H1 (cell line): ENCODE measurements around the gene NDUFAF8. TPM values are rescaled to one million over a fixed set of nuclear protein-coding genes. Genes with fewer than 3 reads are reported as not detected.
A peak's percentile ranks its signal among the peaks of the same experiment; 100 is the strongest.

Experiments used
- CTCF ChIA-PET: fragments of 300-600 bp; sonication (Branson Sonifier 250); formaldehyde crosslinking; loops from one replicate; lab custom pipeline; 2021; ENCODE audit not compliant: partially characterized antibody; lab: Charles Lee
- POLR2A ChIA-PET: fragments of 300-600 bp; sonication (Branson Sonifier 250); formaldehyde crosslinking; loops from one replicate; lab custom pipeline; 2021; ENCODE audit warnings: inconsistent platforms; ENCODE audit not compliant: partially characterized antibody; lab: Charles Lee
- DNase-seq, 2 experiments: peaks; one replicate each; pipeline versions ENCODE4 v3.0.0 to v3.0.0-alpha.2; 2010 to 2022; ENCODE audit warnings: low spot score in 2 of 2, low read depth in 1 of 2, mixed read lengths in 1 of 2
- FAIRE-seq: peaks from 2 replicates; lab custom pipeline; 2011; peaks lifted over from hg19 to GRCh38; lab: Jason Lieb, UNC
- H2AFZ ChIP-seq: 2 replicates; pipeline ENCODE4 v1.8.1; 2012; ENCODE audit warnings: low read length, inconsistent platforms
- H2AK5ac ChIP-seq: 2 replicates; pipeline ENCODE4 v1.6.1; 2013; ENCODE audit warnings: low read depth, low read length
- H2BK120ac ChIP-seq: replicated peaks from 2 replicates; pipeline ENCODE3; 2013; ENCODE audit warnings: low read depth, low read length, inconsistent platforms
- H2BK12ac ChIP-seq: 2 replicates; pipeline ENCODE4 v1.6.1; 2013; ENCODE audit warnings: low read depth, low read length
- H2BK15ac ChIP-seq: 2 replicates; pipeline ENCODE4 v1.6.1; 2013; ENCODE audit warnings: low read length
- H2BK20ac ChIP-seq: 2 replicates; pipeline ENCODE4 v1.6.1; 2013; ENCODE audit warnings: low read length
- H2BK5ac ChIP-seq: 2 replicates; pipeline ENCODE4 v1.6.1; 2013; ENCODE audit warnings: low read depth, low read length
- H3K14ac ChIP-seq: 2 replicates; pipeline ENCODE4 v1.6.1; 2013; ENCODE audit warnings: inconsistent platforms; ENCODE audit not compliant: insufficient read length
- H3K18ac ChIP-seq: 2 replicates; pipeline ENCODE4 v1.6.1; 2013; ENCODE audit warnings: low read length; ENCODE audit errors: extremely low read depth
- H3K23ac ChIP-seq: 2 replicates; pipeline ENCODE4 v1.6.1; 2013; ENCODE audit warnings: inconsistent platforms; ENCODE audit not compliant: insufficient read length
- H3K23me2 ChIP-seq: 2 replicates; pipeline ENCODE4 v1.6.1; 2013; ENCODE audit warnings: low read depth, low read length
- H3K27ac ChIP-seq: 2 replicates; pipeline ENCODE4 v1.6.1; 2011; ENCODE audit warnings: low read depth, low read length, inconsistent platforms
- H3K27me3 ChIP-seq, 4 experiments: replicated peaks in 1 of 4; 1 replicate in 1 of 4; 2 replicates in 3 of 4; pipeline versions ENCODE4 v1.6.1 to v1.8.1; 2011 to 2013; ENCODE audit warnings: low read length in 3 of 4, mild to moderate bottlenecking in 3 of 4, inconsistent platforms in 2 of 4, mixed read lengths in 2 of 4, moderate library complexity in 1 of 4; ENCODE audit not compliant: control insufficient read depth in 3 of 4, insufficient read depth in 3 of 4; ENCODE audit errors: extremely low read depth in 1 of 4
- H3K36me3 ChIP-seq, 4 experiments: 2 replicates each; pipeline versions ENCODE4 v1.6.1 to v1.8.1; 2011 to 2013; ENCODE audit warnings: mild to moderate bottlenecking in 4 of 4, low read length in 3 of 4, moderate library complexity in 2 of 4, control low read depth in 1 of 4, inconsistent platforms in 1 of 4; ENCODE audit not compliant: insufficient read depth in 4 of 4, control insufficient read depth in 2 of 4
- H3K4ac ChIP-seq: replicated peaks from 2 replicates; pipeline ENCODE3; 2013; ENCODE audit warnings: low read length, low read depth, mixed read lengths, inconsistent platforms; ENCODE audit not compliant: insufficient read length
- H3K4me1 ChIP-seq, 4 experiments: replicated peaks in 1 of 4; 1 replicate in 1 of 4; 2 replicates in 3 of 4; pipeline versions ENCODE4 v1.6.1 to v1.8.1; 2011 to 2013; ENCODE audit warnings: low read length in 3 of 4, inconsistent platforms in 2 of 4, mixed read lengths in 1 of 4; ENCODE audit not compliant: insufficient read depth in 4 of 4, control insufficient read depth in 3 of 4
- H3K4me2 ChIP-seq, 2 experiments: 2 replicates each; pipeline versions ENCODE4 v1.6.1 to v1.8.1; 2011 to 2013; ENCODE audit warnings: low read depth in 2 of 2, low read length in 2 of 2, control low read depth in 1 of 2, inconsistent platforms in 1 of 2, mild to moderate bottlenecking in 1 of 2; ENCODE audit not compliant: insufficient read depth in 1 of 2
- H3K4me3 ChIP-seq, 4 experiments: fragments of 200-600, 300-600 bp in 1 of 4; sonication (generic), shearing (Covaris generic), sonication (Bioruptor Twin) in 1 of 4; 2 replicates each; pipeline versions ENCODE4 v1.5.1 to v1.8.1; 2011 to 2016; ENCODE audit warnings: low read length in 4 of 4, low read depth in 3 of 4, control low read depth in 2 of 4, inconsistent platforms in 2 of 4, mild to moderate bottlenecking in 2 of 4, mixed read lengths in 1 of 4, moderate library complexity in 1 of 4; ENCODE audit not compliant: insufficient read depth in 2 of 4; ENCODE audit errors: extremely low read depth in 1 of 4
- H3K56ac ChIP-seq: replicated peaks from 2 replicates; pipeline ENCODE3; 2013; ENCODE audit warnings: low read depth, mild to moderate bottlenecking, mixed read lengths, low read length, inconsistent platforms; ENCODE audit not compliant: insufficient read length
- H3K79me1 ChIP-seq: 2 replicates; pipeline ENCODE4 v1.6.1; 2013; ENCODE audit warnings: low read depth, low read length, control low read depth
- H3K79me2 ChIP-seq, 2 experiments: 2 replicates each; pipeline versions ENCODE4 v1.6.1 to v1.8.1; 2012 to 2013; ENCODE audit warnings: low read length in 2 of 2, mild to moderate bottlenecking in 2 of 2, inconsistent platforms in 1 of 2; ENCODE audit not compliant: insufficient read depth in 2 of 2, control insufficient read depth in 1 of 2
- H3K9ac ChIP-seq, 4 experiments: replicated peaks in 1 of 4; 1 replicate in 1 of 4; 2 replicates in 3 of 4; pipeline versions ENCODE4 v1.6.1 to v1.8.1; 2011 to 2013; ENCODE audit warnings: low read depth in 3 of 4, low read length in 3 of 4, control low read depth in 2 of 4, mild to moderate bottlenecking in 2 of 4, moderate library complexity in 2 of 4, inconsistent platforms in 1 of 4; ENCODE audit errors: extremely low read depth in 1 of 4
- H3K9me3 ChIP-seq, 2 experiments: 2 replicates each; pipeline versions ENCODE4 v1.6.1 to v1.8.1; 2012 to 2013; ENCODE audit warnings: mild to moderate bottlenecking in 2 of 2, moderate library complexity in 2 of 2, control low read depth in 1 of 2, inconsistent platforms in 1 of 2, low read depth in 1 of 2, low read length in 1 of 2, mixed read lengths in 1 of 2; ENCODE audit not compliant: insufficient read depth in 2 of 2
- H4K20me1 ChIP-seq, 2 experiments: replicated peaks in 1 of 2; 2 replicates each; pipeline versions ENCODE3 to v1.8.1; 2011 to 2013; ENCODE audit warnings: inconsistent platforms in 2 of 2, low read length in 2 of 2, mild to moderate bottlenecking in 1 of 2; ENCODE audit not compliant: insufficient read depth in 2 of 2, control insufficient read depth in 1 of 2
- H4K5ac ChIP-seq: 2 replicates; pipeline ENCODE4 v1.6.1; 2013; ENCODE audit warnings: low read length, low read depth, mixed read lengths, inconsistent platforms; ENCODE audit not compliant: insufficient read length
- H4K8ac ChIP-seq: 2 replicates; pipeline ENCODE4 v1.8.0; 2013; ENCODE audit warnings: mild to moderate bottlenecking, moderate library complexity, low read length, inconsistent platforms; ENCODE audit not compliant: insufficient read depth; ENCODE audit errors: extremely low read depth
- H4K91ac ChIP-seq: replicated peaks from 2 replicates; pipeline ENCODE3; 2013; ENCODE audit warnings: low read length, mixed read lengths, inconsistent platforms; ENCODE audit not compliant: insufficient read length
- CHD1 ChIP-seq: IDR thresholded peaks from 2 replicates; pipeline ENCODE4 v1.6.1; 2012; ENCODE audit warnings: low read depth, low read length, improper control_type of control experiment
- EGR1 ChIP-seq: IDR thresholded peaks from 2 replicates; pipeline ENCODE4 v1.6.1; 2011; ENCODE audit warnings: low read depth, low read length, borderline replicate concordance
- RAD21 ChIP-seq, 2 experiments: IDR thresholded peaks in 1 of 2; conservative IDR thresholded peaks in 1 of 2; 2 replicates each; pipeline ENCODE4 v1.6.1; 2011; ENCODE audit warnings: low read depth in 2 of 2, low read length in 2 of 2, improper control_type of control experiment in 1 of 2, inconsistent platforms in 1 of 2, mild to moderate bottlenecking in 1 of 2, moderate library complexity in 1 of 2
- WGBS, 2 experiments: shearing (Covaris generic) in 1 of 2; methylation state at CpG; one replicate each; pipeline versions ENCODE4 v1.1.6 to v1.1.7; 2013 to 2015; ENCODE audit warnings: low lambda C conversion rate in 2 of 2, mixed read lengths in 2 of 2, inconsistent platforms in 1 of 2, low coverage in 1 of 2, missing lambda C conversion rate in 1 of 2; ENCODE audit not compliant: insufficient replicate concordance in 2 of 2, insufficient coverage in 1 of 2, insufficient read length in 1 of 2; ENCODE audit errors: extremely low coverage in 1 of 2, missing lambda C conversion rate in 1 of 2; 5-methylcytosine and 5-hydroxymethylcytosine counted together
- polyA plus RNA-seq, 7 experiments: library from polyadenylated mRNA; depleted of rRNA in 3 of 7; stranded (reverse) in 5 of 7; unstranded in 2 of 7; fragments of >200 nt in 5 of 7; fragments of 200-250 nt in 2 of 7; gene quantifications; 1 replicate in 5 of 7; 2 replicates in 1 of 7; 4 replicates in 1 of 7; pipeline versions ENCODE4 v1.2.1 to v1.2.3, GENCODE V29; 2011 to 2013; ENCODE audit warnings: missing spikeins in 2 of 7, mixed read lengths in 2 of 7
- total RNA-seq: library from RNA; stranded (reverse); fragmentation: NEBNext Ultra II Directional; extraction: Animal tissue kit (Norgen Biotek cat#: 25700); gene quantifications from 2 replicates; pipeline ENCODE4 v1.2.1, GENCODE V29; 2021
- TF ChIP-seq, protein P1 (sequence below), 3 experiments: IDR thresholded peaks; 1 replicate in 2 of 3; 2 replicates in 1 of 3; pipeline versions ENCODE4 v1.5.1 to v1.6.1; 2011; ENCODE audit warnings: low read length in 3 of 3, mild to moderate bottlenecking in 3 of 3, inconsistent platforms in 2 of 3, low read depth in 1 of 3, moderate library complexity in 1 of 3; ENCODE audit not compliant: insufficient read depth in 1 of 3; ENCODE audit errors: control extremely low read depth in 1 of 3

The NDUFAF8 gene
- total and polyA plus RNA-seq, 2 of the 8 experiments (the other 6 are each of a cell fraction or from before 2014, with no cell fraction given) = 48.9 to 91.1 TPM

DNA sequence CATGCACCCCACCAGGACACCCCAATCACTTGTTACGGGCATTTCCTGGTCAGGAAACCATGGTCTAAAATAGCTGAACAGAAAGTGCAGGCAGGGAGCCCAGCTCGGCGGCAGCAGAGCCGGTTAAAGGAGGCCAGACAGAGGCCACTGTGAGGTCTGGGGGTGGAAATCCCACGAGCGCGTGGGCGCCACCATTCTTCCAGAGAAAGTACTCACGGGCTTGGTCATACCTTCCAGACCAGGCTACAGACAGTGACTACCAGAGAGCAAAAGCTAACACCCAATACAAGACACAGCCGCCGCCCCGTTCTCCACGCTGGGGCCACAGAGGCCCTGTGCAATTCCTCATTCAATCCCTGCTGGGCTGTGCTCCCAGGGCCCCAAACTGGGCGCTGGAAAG lies 28.2 kb upstream of the NDUFAF8 start:
- no peak overlapping the region for H2BK12ac ChIP-seq
- no peak overlapping the region for H3K14ac ChIP-seq
- no peak overlapping the region for H4K5ac ChIP-seq
- H2BK15ac ChIP-seq = no peak overlapping the region
- WGBS, 2 experiments = 83% methylated on average over 14 of the region's 14 CpGs; no CpG with 5 or more reads in 1 of the 2 experiments
- no peak overlapping the region for H2BK120ac ChIP-seq
- peaks cover 5% of the 10 kb centered on the region; the same call in 1 of the 2 replicates for H3K79me1 ChIP-seq
- DNase-seq (no peak), FAIRE-seq (no peak)
- H4K91ac ChIP-seq = no peak overlapping the region
- H3K36me3 ChIP-seq = peaks cover 0 to 3% (median 0%) of the 10 kb centered on the region in 4 experiments; a peak in 2 of 8 replicates
- no peaks in the 10 kb centered on the region for H3K9me3 ChIP-seq
- H4K8ac ChIP-seq = no peak overlapping the region
- H4K20me1 ChIP-seq = peaks cover 3 to 10% of the 10 kb centered on the region in 2 experiments
- H3K23ac ChIP-seq = no peak overlapping the region
- H2AFZ ChIP-seq = no peak overlapping the region
- no peak overlapping the region for H2AK5ac ChIP-seq
- TF ChIP-seq, protein P1, sequence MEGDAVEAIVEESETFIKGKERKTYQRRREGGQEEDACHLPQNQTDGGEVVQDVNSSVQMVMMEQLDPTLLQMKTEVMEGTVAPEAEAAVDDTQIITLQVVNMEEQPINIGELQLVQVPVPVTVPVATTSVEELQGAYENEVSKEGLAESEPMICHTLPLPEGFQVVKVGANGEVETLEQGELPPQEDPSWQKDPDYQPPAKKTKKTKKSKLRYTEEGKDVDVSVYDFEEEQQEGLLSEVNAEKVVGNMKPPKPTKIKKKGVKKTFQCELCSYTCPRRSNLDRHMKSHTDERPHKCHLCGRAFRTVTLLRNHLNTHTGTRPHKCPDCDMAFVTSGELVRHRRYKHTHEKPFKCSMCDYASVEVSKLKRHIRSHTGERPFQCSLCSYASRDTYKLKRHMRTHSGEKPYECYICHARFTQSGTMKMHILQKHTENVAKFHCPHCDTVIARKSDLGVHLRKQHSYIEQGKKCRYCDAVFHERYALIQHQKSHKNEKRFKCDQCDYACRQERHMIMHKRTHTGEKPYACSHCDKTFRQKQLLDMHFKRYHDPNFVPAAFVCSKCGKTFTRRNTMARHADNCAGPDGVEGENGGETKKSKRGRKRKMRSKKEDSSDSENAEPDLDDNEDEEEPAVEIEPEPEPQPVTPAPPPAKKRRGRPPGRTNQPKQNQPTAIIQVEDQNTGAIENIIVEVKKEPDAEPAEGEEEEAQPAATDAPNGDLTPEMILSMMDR (IDR thresholded peaks at IDR 0.05; ENCODE audit: control extremely low read depth in 1 of 3, insufficient read depth in 1 of 3, low read depth in 1 of 3, low read length in 3 of 3) = peak in 2 of 3 experiments; percentile 22 to 24; a peak in 3 of 4 replicates
- TF ChIP-seq RAD21 (IDR thresholded peaks at IDR 0.05 in 1 of 2, conservative IDR thresholded peaks at IDR 0.05 in 1 of 2; ENCODE audit: low read depth in 2 of 2, low read length in 2 of 2) (peak; percentile 15 to 18; a peak in 2 of 4 replicates), EGR1 (peak; percentile 49; the same call in 1 of the 2 replicates), CHD1 (no peak)
- H3K4ac ChIP-seq = no peak overlapping the region
- H3K23me2 ChIP-seq = peaks cover 3% of the 10 kb centered on the region; the same call in 1 of the 2 replicates
- no peak overlapping the region for H3K4me2 ChIP-seq
- no peaks in the 10 kb centered on the region; a peak in 2 of 4 replicates for H3K79me2 ChIP-seq
- POLR2A ChIA-PET = no interaction called here
- no peak overlapping the region for H2BK5ac ChIP-seq
- H3K27ac ChIP-seq = no peak overlapping the region
- no peak overlapping the region for H3K9ac ChIP-seq
- H3K18ac ChIP-seq = no peak overlapping the region
- H3K4me3 ChIP-seq = no peak overlapping the region
- H2BK20ac ChIP-seq = no peak overlapping the region
- H3K4me1 ChIP-seq = no peaks in the 10 kb centered on the region; a peak in 1 of 7 replicates
- no peak overlapping the region for H3K56ac ChIP-seq
- no peaks in the 10 kb centered on the region for H3K27me3 ChIP-seq
- CTCF ChIA-PET = interaction anchor here (0.7 to 2.9 kb wide), 9 partner anchors 11 to 327 kb away, joined by 3 to 16 read pairs (median 3); no protein-coding TSS in a partner anchor
